Endothelial cell of umbilical vein (primary cell): ENCODE data around the gene INSRR. TPM values are rescaled to one million over a fixed set of nuclear protein-coding genes. Genes with fewer than 3 reads are reported as not detected.

Source experiments
- BruUV-seq: library from RNA; stranded (reverse); fragments of 400-500 nt; replicated peaks from 2 replicates; lab custom pipeline; 2021; lab: Mats Ljungman, UMichigan
- CTCF ChIA-PET: fragments of 300-600, 350-600 bp; sonication (Branson Sonifier 250); formaldehyde crosslinking; loops from one replicate; lab custom pipeline; 2021; ENCODE audit warnings: antibody characterized with exemption, inconsistent platforms; lab: Charles Lee
- POLR2A ChIA-PET: fragments of 300-600, 350-600 bp; sonication (Branson Sonifier 250); formaldehyde crosslinking; loops from one replicate; lab custom pipeline; 2021; ENCODE audit warnings: antibody characterized with exemption, inconsistent platforms; lab: Charles Lee
- DNase-seq: peaks from one replicate; pipeline ENCODE4 v3.0.0-alpha.2; 2011; ENCODE audit warnings: low read depth, low spot score
- FAIRE-seq: peaks from 2 replicates; lab custom pipeline; 2011; peaks lifted over from hg19 to GRCh38; lab: Jason Lieb, UNC
- H2AFZ ChIP-seq: 2 replicates; pipeline ENCODE4 v1.6.0; 2012; ENCODE audit warnings: low read depth, low read length, control low read depth, inconsistent platforms
- H3K27ac ChIP-seq: 2 replicates; pipeline ENCODE4 v1.5.1; 2011; ENCODE audit warnings: low read depth, mild to moderate bottlenecking, control low read depth, low read length, moderate library complexity; ENCODE audit not compliant: insufficient read depth
- H3K27me3 ChIP-seq, 2 experiments: 2 replicates each; pipeline versions ENCODE4 v1.6.0 to v1.6.1; 2011; ENCODE audit warnings: low read length in 2 of 2, mixed read lengths in 1 of 2; ENCODE audit not compliant: control insufficient read depth in 2 of 2, insufficient read depth in 2 of 2
- H3K36me3 ChIP-seq, 2 experiments: 2 replicates in 1 of 2; 3 replicates in 1 of 2; pipeline ENCODE4 v1.5.1; 2011; ENCODE audit warnings: low read length in 2 of 2, mild to moderate bottlenecking in 1 of 2, moderate library complexity in 1 of 2; ENCODE audit not compliant: control insufficient read depth in 2 of 2, insufficient read depth in 2 of 2; ENCODE audit errors: extremely low read depth in 1 of 2
- H3K4me1 ChIP-seq: 3 replicates; pipeline ENCODE4 v1.5.1; 2011; ENCODE audit warnings: mild to moderate bottlenecking, low read length; ENCODE audit not compliant: control insufficient read depth, insufficient read depth; ENCODE audit errors: extremely low read depth
- H3K4me2 ChIP-seq: 2 replicates; pipeline ENCODE4 v1.6.1; 2011; ENCODE audit warnings: low read length, control low read depth, mixed read lengths; ENCODE audit not compliant: insufficient read depth
- H3K4me3 ChIP-seq, 3 experiments: fragments of 200-600 bp in 1 of 3; sonication (generic), shearing (Covaris generic) in 1 of 3; replicated peaks in 1 of 3; 2 replicates each; pipeline ENCODE4 v1.5.1; 2011 to 2016; ENCODE audit warnings: control low read depth in 3 of 3, low read length in 3 of 3, mild to moderate bottlenecking in 2 of 3, inconsistent platforms in 1 of 3, low read depth in 1 of 3, moderate library complexity in 1 of 3; ENCODE audit not compliant: insufficient read depth in 1 of 3
- H3K79me2 ChIP-seq: 2 replicates; pipeline ENCODE4 v1.6.0; 2012; ENCODE audit warnings: low read length, inconsistent platforms; ENCODE audit not compliant: control insufficient read depth, insufficient read depth
- H3K9ac ChIP-seq: replicated peaks from 2 replicates; pipeline ENCODE3; 2011; ENCODE audit warnings: low read length, control low read depth; ENCODE audit not compliant: insufficient read depth; ENCODE audit errors: extremely low read depth
- H3K9me1 ChIP-seq: replicated peaks from 3 replicates; pipeline ENCODE4 v1.6.0; 2011; ENCODE audit warnings: mild to moderate bottlenecking, low read length; ENCODE audit not compliant: control insufficient read depth, insufficient read depth; ENCODE audit errors: extremely low read depth
- H3K9me3 ChIP-seq: replicated peaks from 2 replicates; pipeline ENCODE4 v1.5.1; 2012; ENCODE audit warnings: low read length, inconsistent platforms; ENCODE audit not compliant: control insufficient read depth, insufficient read depth
- H4K20me1 ChIP-seq: replicated peaks from 2 replicates; pipeline ENCODE3; 2011; ENCODE audit warnings: mild to moderate bottlenecking, low read length; ENCODE audit not compliant: control insufficient read depth, insufficient read depth; ENCODE audit errors: extremely low read depth
- EZH2 ChIP-seq: IDR thresholded peaks from 2 replicates; pipeline ENCODE4 v1.6.1; 2012; ENCODE audit warnings: borderline replicate concordance, low read depth, mild to moderate bottlenecking, moderate library complexity, low read length, inconsistent platforms; ENCODE audit not compliant: severe bottlenecking
- FOS ChIP-seq: IDR thresholded peaks from 2 replicates; pipeline ENCODE4 v1.6.1; 2011; ENCODE audit warnings: mild to moderate bottlenecking, low read length, moderate library complexity, borderline replicate concordance; ENCODE audit not compliant: insufficient read depth
- GATA2 ChIP-seq: IDR thresholded peaks from 2 replicates; pipeline ENCODE4 v1.7.0; 2011; ENCODE audit warnings: low read depth, mild to moderate bottlenecking, moderate library complexity, mixed read lengths, low read length; ENCODE audit not compliant: insufficient read length, insufficient read depth
- MYC ChIP-seq: IDR thresholded peaks from one replicate; pipeline ENCODE4 v1.6.1; 2011; ENCODE audit warnings: mild to moderate bottlenecking, low read depth, low read length
- POLR2A ChIP-seq: IDR thresholded peaks from 2 replicates; pipeline ENCODE4 v1.6.1; 2012; ENCODE audit warnings: low read depth, mild to moderate bottlenecking, control low read depth, low read length
- POLR2AphosphoS5 ChIP-seq: IDR thresholded peaks from 2 replicates; pipeline ENCODE4 v1.6.1; 2012; ENCODE audit warnings: low read depth, mild to moderate bottlenecking, control low read depth, low read length, moderate library complexity; ENCODE audit not compliant: insufficient read depth
- dilution Hi-C: fragments of 300-500 bp; cut with MboI; formaldehyde crosslinking; loops from one replicate; pipeline ENCODE4 v1.15.0; 2019; ENCODE audit warnings: low sequenced_read_pairs; ENCODE audit not compliant: extremely low pct_ligation_motif_present
- intact Hi-C: fragments of 100-400 bp; cut with micrococcal nuclease; formaldehyde crosslinking; loops from one replicate; pipeline ENCODE4 v1.10.0; 2022
- polyA plus RNA-seq, 4 experiments: library from polyadenylated mRNA; depleted of rRNA in 3 of 4; stranded (reverse) in 3 of 4; unstranded in 1 of 4; fragments of >200 nt; gene quantifications; 2 replicates each; pipeline versions ENCODE4 v1.2.1 to v1.2.3, GENCODE V29; 2011 to 2012; ENCODE audit warnings: missing spikeins in 1 of 4
- total RNA-seq: library from RNA; stranded (reverse); gene quantifications from 2 replicates; pipeline ENCODE4 v1.2.3, GENCODE V29; 2021
- TF ChIP-seq, protein P1 (sequence below), 2 donors: IDR thresholded peaks; 1 replicate in 1 of 2; 2 replicates in 1 of 2; pipeline ENCODE4 v1.5.1; 2011; ENCODE audit warnings: low read length in 2 of 2, mild to moderate bottlenecking in 2 of 2, moderate library complexity in 2 of 2, control low read depth in 1 of 2, inconsistent platforms in 1 of 2, low read depth in 1 of 2; ENCODE audit not compliant: insufficient read depth in 1 of 2; ENCODE audit errors: extremely low read depth in 1 of 2

The INSRR gene
- total and polyA plus RNA-seq, 2 donors (not counting 3 experiments of a cell fraction or from before 2014, with no cell fraction given), result not detected

DNA sequence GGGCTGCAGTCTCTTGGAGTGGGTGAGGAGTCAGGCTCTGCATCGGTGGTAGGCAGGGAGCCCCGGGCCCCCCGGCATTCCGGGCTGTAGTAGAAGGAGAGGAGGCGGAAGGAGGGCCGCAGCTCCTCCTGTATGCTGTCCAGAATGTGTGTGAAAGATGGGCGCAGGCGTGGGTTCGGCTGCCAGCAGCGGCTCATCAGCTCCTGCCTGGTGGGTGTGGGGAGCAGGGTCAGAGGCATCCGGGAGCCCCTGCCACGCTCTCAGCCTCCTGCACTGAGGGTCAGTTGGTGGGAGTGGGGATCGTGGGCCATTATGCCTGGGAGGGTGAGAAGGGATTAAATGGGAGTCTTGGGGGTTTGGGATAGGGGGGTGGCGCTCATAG, 18.0 kb downstream of the INSRR start:
- no peak for DNase-seq
- Histone ChIP-seq H3K27me3 (peaks cover 28 to 43% of the 10 kb centered on the region in 2 experiments), H3K4me3 (no peak overlapping the region), H3K9me3 (no peaks in the 10 kb centered on the region), H2AFZ (no peak overlapping the region), H3K36me3 (no peaks in the 10 kb centered on the region), H3K27ac (no peak overlapping the region), H3K9ac (no peak overlapping the region), H3K9me1 (no peaks in the 10 kb centered on the region), H3K4me2 (no peak overlapping the region), H4K20me1 (no peaks in the 10 kb centered on the region), H3K79me2 (no peaks in the 10 kb centered on the region), H3K4me1 (peaks cover 33% of the 10 kb centered on the region)
- CTCF ChIA-PET, result interaction anchor here (0.7 to 2.0 kb wide), 6 partner anchors 10 to 87 kb away, joined by 3 to 15 read pairs (median 6); no protein-coding TSS in a partner anchor
- no TSS peak for BruUV-seq
- dilution Hi-C loops (no loop called here), intact Hi-C loops (no loop called here)
- POLR2A ChIA-PET, result no interaction called here
- TF ChIP-seq POLR2AphosphoS5 (no peak), MYC (no peak), POLR2A (no peak), EZH2 (no peak), GATA2 (no peak), FOS (no peak)
- TF ChIP-seq, protein P1, sequence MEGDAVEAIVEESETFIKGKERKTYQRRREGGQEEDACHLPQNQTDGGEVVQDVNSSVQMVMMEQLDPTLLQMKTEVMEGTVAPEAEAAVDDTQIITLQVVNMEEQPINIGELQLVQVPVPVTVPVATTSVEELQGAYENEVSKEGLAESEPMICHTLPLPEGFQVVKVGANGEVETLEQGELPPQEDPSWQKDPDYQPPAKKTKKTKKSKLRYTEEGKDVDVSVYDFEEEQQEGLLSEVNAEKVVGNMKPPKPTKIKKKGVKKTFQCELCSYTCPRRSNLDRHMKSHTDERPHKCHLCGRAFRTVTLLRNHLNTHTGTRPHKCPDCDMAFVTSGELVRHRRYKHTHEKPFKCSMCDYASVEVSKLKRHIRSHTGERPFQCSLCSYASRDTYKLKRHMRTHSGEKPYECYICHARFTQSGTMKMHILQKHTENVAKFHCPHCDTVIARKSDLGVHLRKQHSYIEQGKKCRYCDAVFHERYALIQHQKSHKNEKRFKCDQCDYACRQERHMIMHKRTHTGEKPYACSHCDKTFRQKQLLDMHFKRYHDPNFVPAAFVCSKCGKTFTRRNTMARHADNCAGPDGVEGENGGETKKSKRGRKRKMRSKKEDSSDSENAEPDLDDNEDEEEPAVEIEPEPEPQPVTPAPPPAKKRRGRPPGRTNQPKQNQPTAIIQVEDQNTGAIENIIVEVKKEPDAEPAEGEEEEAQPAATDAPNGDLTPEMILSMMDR (IDR thresholded peaks at IDR 0.05; ENCODE audit: extremely low read depth in 1 of 2, insufficient read depth in 1 of 2, low read depth in 1 of 2, low read length in 2 of 2), result no peak
- FAIRE-seq, result no peak
